ENCODE measurements around the gene SCN2B.

Gene SCN2B

DNA sequence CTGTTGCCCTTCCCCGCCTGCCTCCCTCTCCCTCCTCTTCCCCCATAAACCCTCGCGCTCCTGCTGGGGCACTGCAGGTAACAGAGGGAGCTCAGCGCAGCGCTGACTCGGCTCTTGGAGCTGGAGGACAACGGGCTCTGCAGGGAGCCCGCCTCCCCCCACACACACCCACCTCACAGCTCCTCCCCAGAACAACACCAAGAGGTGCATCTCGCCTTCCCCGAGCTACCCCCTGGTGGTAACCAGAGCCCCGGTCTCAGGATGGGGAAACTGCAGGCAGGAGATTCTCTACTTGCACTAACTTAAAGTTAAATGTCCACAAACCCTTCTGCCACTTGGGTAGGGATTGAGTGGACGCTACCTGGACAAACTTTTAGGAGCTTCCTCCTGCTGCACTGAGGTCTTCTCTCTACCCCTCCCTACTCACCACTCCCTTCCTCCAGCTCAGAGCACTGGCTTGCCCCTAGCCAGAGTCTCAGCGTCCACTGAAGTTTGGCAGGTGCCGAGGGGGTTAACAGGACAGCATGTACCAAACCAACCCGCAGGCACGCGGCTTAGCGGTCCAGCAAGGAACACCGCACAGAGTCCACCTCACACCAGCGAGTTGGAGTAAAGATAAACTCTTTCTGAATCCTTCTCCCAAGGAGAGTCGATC is 19.8 kb downstream of the SCN2B start:
- intact Hi-C loops (cut with DNase I), result no loop called here
- DNase-seq, result peak in 4 of 10 donors; percentile 41 to 87 (median 65)

DNA sequence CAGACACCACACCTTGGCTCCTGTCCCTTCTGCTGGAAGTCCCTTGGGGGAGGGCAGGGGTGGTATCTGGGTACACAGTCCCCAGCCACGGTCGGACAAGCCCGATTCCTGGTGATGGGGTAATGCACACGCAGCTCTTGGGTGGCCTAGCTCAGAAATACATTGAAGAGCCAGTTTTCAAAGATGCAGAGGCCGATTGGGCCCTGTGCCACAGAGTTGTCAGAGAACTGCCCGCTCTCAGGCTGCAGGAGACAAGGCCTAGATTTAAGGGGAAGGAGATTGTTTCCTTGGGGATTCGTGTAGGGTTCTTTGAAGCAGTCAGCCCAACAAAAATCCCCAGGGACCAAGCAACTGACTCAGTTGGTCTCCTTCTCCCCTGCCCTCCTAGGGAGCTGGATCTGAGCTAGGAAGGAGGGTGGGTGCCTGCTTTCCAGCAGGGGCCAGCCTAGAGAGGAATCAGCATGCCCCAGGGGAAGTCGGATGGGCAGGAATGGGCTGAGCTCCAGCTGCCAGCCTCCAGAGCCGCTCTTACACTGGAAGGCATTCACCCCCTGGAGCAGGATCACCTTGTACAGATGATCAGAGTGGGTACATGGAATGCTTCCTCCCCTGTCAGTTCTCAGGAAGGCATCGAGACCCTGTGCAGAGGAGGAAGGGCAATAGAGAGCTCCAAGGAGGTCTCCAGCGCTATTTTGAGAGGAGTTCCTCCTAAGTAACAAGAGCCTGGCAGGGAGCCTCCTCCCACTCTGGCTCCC is 20.5 kb downstream of the SCN2B start:
- peak in 2 of 10 donors; percentile 62 to 75 for DNase-seq
- intact Hi-C loops (cut with DNase I), result no loop called here

DNA sequence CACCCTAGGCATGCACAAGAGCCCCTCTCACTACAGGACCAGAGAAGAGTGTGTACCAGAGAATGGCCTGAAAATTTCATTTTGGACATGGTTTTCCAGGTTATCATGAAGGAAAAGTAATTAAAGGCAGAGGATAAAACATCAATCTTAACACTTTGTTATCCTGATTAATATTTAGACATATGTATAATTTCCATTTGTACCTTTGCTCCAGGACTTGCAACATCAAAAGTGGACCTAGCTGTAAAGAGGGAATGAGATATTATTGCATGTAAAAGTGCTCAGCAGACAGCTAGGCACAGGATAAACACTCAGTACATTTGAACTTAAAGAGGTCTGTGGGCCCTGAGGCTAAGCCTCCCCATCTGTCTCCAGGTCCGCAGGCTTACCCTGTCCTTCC is 21.8 kb downstream of the SCN2B start:
- intact Hi-C loops (cut with DNase I), result no loop called here
- DNase-seq, result no peak

DNA sequence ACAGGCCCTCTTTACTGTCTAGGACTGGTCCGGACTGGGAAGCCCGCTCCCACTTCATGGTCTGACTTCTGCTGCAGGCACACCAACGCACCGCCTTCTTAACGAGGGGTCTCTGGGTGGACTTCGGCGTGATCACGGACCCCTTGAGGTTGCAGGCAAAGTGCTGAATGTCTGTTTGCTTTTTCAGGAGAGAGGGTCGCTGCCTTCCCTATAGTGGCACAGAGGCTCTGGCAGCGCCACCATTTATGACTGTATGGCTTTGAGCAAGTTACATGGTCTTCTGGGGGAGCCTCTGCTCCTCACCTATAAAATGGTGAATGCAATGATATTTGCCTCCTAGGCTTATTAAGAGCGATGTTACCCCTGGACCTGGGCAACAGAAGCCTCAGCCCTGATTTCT is 22.5 kb downstream of the SCN2B start:
- intact Hi-C loops (cut with DNase I), result no loop called here
- DNase-seq, result peak in 1 of 10 donors; percentile 63

DNA sequence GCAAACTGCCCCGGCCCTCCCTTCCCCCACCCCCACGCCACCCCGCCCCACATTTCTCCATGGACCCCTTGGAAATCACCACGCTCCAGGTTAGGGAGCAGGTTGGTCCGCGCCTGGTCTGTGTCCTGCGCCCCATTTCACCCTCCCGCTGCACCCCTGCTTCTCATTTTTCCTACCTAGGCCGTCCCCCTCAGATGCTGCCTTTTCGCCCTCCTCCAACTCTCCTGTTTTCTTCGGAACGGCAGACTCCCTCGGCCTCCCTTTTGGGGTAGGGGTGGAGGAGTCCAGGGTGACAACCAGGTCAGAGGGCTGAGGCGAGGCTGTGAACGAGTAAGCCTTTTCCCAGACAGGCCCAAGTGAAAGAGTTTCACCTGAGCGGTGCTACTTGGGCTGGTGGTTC is 22.9 kb downstream of the SCN2B start:
- intact Hi-C loops (cut with DNase I), result no loop called here
- peak in 2 of 10 donors; percentile 39 to 53 for DNase-seq

DNA sequence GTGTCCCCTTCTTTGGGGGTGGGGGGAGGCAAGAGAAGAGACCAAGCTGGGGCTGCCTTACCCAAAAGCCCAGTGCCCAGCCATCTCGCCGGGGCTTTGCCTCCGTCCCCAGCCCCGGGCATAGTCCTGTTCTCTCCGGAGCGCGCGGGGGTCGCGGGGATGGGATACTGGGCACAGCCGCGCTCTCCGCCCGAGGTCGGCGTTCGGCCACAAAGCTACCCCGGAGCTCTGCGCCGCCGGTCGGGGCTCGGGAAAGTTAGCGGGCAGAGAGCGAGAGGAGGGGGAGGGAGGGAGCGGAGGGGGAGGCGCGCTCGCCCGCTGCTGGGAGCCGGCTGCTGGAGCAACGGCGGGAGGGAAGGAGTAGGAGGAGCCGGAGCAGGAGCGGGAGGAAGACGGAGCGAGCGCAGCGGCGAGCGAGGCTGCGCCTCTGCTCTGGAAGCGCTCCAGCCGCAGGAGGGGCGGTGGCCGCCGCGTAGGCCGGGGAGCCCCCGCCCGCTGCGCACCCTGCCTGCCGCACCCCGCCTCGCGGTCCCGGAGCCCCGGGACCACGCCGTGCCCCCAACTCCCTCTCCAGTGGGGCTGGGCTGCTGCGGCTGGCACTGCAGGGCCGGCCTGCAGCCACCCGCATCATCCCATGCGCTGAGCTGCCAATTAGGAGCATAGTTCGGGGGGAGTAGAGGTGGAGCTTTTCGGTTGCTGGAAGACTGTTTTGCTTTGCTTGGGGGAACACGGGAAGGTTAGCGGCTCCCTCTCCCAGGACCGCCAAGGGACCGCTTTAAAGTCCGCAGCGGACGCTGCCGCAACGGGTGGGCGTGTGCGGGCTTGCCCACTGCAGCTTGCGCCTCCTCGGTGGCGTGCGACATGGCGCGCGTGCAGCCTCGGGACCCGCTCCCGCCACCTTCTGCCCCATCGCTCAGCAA is 23.6 kb downstream of the SCN2B start, which contains the start of gene SCN4B:
TSS of gene SCN4B (minus strand) at position 272 of the 920 bp plus-strand sequence. CDS start at position 122, 150 bp downstream.
- DNase-seq, result peak in 9 of 10 donors; percentile 62 to 96 (median 72)
- intact Hi-C loops (cut with DNase I), result no loop called here

DNA sequence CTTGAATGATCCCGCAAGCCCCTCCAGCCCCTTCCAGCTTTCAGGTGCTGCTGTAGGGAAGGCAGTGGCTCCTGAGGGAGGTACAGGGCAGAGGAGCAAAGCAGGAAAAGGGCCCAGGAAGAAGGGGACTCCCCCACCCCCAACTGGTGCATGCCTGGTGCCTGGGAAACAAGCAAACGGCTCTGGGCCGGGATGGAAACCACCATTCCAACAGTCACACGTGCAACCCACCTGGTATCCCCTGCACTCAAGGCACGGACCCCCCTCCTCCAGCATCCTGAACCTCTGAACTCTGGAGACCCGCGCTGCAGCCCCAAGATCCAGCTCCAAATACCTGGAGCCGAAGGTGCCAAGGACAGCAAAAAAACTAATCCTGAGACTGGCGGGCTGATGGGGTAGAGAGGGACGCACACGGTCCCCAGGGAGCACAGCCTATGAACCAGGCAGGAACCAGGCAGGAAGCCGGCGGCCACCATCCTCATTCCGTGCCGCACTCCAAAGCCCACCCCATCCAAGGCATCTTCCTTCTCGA is 24.4 kb downstream of the SCN2B start:
- intact Hi-C loops (cut with DNase I), result no loop called here
- peak in 2 of 10 donors; percentile 40 to 65 for DNase-seq

DNA sequence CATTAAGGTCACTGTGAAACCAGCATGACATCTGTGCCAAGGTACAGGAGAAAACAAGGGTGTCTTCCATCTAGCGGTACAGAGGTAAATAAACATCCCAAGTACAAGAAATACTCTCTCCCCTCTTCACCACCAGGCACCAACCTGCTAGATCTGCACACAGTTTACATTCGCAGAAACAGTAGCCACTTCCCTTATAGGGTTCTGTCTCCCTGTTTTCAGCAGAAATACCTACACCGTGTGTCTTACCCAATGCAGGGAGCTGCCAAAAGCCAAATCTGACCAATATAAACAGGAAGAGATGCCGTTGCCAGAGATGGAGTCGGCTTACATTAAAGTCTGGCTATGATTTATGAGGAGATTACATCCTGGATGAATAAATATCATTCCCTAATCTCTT is 25.0 kb downstream of the SCN2B start:
- intact Hi-C loops (cut with DNase I), result no loop called here
- DNase-seq, result peak in 2 of 10 donors; percentile 2 to 3

DNA sequence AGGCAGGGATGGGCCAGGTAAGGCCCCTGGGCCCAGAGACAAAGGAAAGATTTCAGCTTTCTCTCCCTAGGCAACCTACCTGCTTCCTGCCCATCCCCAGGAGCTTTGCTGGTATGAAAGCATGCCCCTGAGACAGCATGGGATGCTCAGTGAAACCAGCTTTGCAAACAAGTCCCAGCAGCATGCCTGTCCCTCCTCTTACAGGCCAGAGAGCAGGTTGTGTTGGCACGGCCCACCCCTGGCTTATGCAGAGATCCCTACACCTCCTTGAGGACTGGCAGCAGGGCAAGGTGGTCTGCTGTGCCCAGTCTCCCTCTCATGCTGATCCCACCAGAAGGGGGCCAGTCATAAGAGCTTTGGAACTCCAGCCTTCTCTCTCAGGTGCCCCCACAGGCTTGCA is 26.9 kb downstream of the SCN2B start:
- peak in 3 of 10 donors; percentile 14 to 49 (median 29) for DNase-seq
- intact Hi-C loops (cut with DNase I), result loop anchor here (5.0 kb wide), 2 partner anchors 338 to 418 kb away; partner anchors contain the start of gene IFT46

DNA sequence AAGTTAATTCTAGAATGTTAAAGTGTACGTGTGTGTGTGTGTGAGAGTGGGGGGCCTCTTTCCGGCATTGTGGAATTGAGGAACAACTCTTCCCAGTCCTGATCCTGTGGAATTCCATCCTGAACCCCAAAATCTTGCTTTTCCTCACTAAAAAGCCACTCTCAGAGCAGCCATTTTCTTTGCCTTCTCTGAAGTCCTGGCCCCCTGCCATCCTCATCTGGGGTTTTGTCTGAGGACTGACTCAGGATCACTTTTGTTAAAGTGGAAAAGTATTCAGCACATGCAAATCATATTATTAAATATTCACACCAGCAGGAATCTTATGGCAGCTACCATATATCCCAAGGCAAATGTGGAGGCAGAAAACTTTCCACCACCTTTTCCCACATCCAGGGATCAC is 27.6 kb downstream of the SCN2B start:
- intact Hi-C loops (cut with DNase I), result loop anchor here (5.0 kb wide), 2 partner anchors 338 to 418 kb away; partner anchors contain the start of gene IFT46
- peak in 3 of 10 donors; percentile 33 to 43 (median 39) for DNase-seq

DNA sequence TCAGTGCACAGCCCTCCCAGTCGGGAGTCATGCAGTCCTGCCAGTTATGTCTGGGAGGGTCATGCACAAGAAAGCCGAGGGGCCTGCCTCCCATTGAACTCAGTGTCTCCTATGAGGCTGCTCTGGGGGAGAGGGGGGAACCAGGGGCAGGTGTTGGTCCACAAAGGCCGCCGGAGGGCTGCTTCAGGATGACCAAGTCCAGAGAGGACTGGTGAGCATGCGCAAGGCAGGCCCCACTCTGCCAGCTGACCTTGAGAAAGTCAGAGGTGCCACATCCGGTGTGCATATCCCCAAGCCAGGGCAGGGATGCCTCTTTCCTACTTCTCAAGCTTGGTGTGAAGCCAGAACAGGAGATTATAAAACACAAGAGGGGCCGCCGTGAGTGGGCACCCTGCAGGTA is 28.2 kb downstream of the SCN2B start:
- intact Hi-C loops (cut with DNase I), result loop anchor here (5.0 kb wide), 2 partner anchors 339 to 419 kb away; partner anchors contain the start of gene IFT46
- DNase-seq, result peak in 3 of 10 donors; percentile 59 to 72 (median 60)

DNA sequence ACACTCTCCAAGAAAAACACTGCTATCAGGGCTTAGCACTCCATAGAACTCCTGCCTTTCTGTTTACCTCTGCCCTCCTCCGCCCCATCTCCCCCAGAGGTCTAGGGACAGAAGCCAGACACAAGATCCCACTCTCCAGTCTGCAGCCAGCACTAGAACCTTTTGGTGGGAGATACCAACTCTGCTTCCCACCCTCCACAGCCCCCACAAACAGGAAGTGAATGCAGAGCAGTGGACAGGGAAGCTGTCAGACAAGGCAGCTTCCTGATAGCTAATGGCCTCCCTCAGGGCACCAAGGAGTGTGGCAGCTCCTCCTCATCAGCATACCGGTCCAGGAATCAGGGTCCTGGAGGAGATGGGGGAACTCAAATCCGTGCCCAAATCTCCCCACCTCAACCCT is 28.9 kb downstream of the SCN2B start:
- peak in 2 of 10 donors; percentile 5 to 36 for DNase-seq
- intact Hi-C loops (cut with DNase I), result loop anchor here (5.0 kb wide), 2 partner anchors 340 to 420 kb away; partner anchors contain the start of gene IFT46

DNA sequence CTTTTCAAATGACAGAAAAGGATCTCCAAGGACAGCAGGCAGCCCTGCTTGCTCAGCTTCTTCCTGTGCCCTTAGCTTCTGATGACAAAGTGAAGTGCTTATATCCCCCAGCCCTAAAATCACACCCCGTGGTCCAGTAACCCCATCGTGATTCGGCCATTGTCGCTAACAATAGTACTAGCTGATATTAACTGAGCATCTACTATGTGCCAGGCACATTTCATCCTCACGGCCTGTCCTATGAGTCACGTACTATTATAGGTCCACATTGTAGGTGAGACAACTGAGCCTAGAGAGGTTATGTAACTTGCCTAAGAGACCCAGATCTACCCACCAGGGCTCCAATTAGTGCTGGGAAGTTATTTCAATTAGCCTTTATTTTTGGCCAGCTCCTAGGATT is 29.9 kb downstream of the SCN2B start:
- intact Hi-C loops (cut with DNase I), result loop anchor here (5.0 kb wide), 2 partner anchors 341 to 421 kb away; partner anchors contain the start of gene IFT46
- DNase-seq, result no peak

DNA sequence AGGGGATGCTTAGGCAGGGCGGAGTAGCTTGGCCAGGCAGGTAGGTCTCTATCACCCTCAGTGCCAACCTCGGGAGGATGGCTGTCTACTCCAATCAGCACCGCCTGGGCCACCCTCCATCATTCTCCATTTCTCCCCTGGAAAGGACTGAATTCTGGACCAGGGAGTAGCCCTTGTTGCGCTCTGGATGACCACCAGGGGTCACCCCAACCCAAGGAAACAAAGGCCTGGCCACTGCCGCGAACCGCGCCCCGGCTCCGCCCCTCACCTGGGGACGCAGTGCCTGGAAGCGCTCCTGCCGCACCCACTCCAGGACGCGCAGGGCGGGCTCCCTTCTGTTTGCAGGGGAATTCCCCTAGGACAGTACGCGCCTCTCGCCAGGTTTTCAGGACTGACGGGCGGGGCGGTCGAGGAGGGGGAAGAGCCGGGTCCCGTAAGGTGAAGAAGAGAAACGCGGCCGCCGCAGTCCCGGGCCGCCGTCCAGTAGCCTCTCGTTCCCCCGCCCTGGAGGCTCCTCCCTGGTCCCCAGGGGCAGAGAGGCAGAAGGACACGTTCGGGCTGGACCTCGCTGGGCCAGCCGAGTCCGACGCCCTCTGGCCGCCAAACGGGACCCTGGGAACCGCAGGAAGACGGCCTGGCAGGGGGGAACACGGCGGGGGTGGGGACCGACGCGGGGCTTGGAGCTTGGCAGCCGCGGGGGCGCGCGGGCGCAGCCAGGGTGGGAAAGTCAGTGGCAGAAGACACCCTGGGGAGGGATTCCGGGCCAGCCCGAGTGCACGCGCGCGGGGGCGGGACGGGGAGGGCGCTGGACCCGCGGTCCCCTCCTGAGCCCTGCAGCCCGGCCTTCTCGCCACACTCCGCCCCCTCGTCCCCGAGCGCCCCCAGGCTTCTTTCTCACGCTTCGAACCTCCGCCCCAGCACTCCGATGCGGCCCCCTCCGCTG is 30.9 kb downstream of the SCN2B start:
- DNase-seq, result peak; percentile 74 to 97 (median 86)
- intact Hi-C loops (cut with DNase I), result loop anchor here (1.0 to 5.0 kb wide), 4 partner anchors 26 to 422 kb away; partner anchors contain the start of gene IFT46

DNA sequence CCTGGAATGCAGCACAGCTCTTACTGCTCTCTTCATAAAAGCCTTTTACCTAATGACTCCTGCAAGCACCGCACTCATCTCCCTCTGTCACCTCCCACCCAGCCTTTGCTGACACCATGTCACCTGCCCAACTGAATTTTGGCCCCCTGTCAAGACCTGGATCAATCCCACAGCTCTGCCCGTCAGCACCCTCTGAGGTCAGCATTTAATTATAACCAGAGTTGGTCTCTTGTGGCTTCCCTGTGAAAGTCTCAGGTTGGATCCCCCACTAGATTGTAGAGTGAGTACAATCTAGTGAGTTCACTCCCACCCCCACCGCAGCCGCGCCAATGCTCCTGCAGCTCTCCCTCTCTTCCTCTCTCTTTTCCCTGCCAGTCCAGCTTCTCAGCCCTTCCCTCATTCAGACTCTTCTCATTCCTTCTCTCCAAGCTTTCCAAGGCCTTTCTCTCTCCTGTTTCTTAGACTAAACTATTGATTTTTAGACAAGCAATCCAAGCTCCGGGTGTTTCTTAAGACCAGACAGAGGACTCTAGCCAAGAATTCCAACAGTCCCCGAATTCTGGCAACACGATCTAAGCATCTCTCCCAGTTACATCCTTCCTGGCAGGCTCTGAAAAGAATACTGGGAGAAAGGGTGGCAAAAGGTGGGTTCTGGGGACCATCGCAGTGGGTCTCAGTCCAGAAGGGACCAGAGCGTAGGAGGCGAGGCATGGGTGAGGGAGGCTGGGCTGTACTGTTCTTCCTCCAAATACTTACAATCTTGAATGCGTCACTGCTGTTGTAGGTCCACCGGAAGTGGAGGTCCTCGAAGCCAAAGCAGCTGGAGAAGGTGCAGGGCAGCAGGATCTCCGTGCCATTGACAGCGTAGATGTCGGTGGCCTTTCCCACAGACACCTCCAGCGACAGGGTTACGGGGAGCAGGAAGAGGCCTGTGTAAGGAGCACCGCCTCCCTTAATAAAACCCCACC is 31.9 kb downstream of the SCN2B start:
- intact Hi-C loops (cut with DNase I), result loop anchor here (1.0 to 5.0 kb wide), 4 partner anchors 27 to 423 kb away; partner anchors contain the start of gene IFT46

DNA sequence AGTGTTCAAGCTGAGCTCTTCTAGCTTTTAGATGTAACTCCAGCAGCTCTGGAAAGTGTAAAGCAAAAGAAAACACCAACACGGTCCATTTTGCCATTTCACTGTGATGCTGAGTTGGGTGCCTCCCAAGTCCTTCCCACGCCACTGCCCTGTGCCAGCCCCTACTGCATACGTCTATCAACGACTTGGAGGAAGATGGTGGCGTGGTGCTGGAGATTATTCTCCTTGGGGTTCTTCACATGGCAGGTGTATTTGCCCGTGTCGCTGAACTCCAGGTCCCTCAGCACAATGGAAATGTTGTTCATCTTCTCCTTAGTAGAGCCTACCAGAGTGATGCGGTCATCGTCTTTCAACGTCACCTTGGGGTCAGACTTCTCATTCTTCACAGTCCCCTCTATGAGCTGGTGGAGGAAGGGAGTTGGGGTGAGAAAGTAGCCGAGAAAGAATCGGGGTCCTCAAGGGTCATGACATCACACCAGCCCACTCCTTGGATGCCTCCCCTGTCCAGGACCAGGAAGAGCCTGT is 32.7 kb downstream of the SCN2B start:
- peak in 1 of 10 donors; percentile 53 for DNase-seq
- intact Hi-C loops (cut with DNase I), result loop anchor here (2.0 kb wide), 1 partner anchor 209 kb away; no protein-coding TSS in a partner anchor

More for the DNA sequence above, 31.9 kb downstream of the SCN2B start:
- peak in 5 of 10 donors; percentile 22 to 81 (median 76) for DNase-seq

DNA sequence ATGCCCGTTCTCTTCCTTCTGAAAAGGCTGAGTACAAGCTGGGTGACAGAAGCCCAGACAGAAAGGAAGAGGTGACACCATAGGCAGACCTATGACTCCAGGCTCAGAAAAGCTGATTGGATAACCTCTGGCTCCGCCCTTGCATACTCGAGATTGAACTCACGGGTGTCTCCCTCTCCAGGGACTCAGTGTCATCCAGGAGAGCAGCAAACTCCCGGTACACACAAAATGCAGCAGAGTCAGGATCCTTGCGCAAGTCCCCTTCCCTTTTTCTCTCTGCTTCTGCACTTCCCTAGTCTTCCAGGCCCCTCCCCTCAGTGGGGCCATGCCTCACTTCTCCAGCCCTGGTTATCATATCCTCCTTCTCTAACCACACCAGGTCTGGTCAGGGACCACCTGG is 33.6 kb downstream of the SCN2B start:
- intact Hi-C loops (cut with DNase I), result no loop called here
- DNase-seq, result peak in 1 of 10 donors; percentile 69

All from posterior cingulate gyrus (tissue), 11 donors.